ENCODE measurements around the gene HINT2. TPM values are rescaled to one million over a fixed set of nuclear protein-coding genes. Genes with fewer than 3 reads are reported as not detected.
A peak's percentile ranks its signal among the peaks of the same experiment; 100 is the strongest.

HINT2 gene
- total RNA-seq, 1 experiment from 2014 or later: 69.7 TPM

DNA sequence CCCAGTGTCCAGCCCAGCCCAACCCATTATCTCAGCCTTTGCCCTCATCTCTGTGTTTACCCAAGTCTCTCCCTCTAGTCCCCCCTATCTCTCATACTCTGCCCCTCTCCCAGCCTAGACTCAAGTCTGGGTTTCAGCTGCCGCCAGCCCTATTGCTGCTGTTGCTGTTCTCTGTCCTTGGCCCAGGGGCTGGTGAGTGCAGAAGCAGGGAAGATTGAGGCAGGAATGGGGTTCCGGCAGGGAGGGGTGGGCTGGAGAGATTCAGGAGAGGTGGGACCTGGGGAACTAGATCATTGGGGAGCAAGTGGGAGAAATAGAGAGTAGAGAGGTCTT, 14.9 kb upstream of the HINT2 start:
- no peak for ATAC-seq
- H3K27me3 ChIP-seq (ENCODE audit: low read length): no peaks in the 10 kb centered on the region
- BruUV-seq (replicated peaks): no TSS peak
- no peaks in the 10 kb centered on the region for H4K20me1 ChIP-seq (ENCODE audit: low read length)
- H2AFZ ChIP-seq (ENCODE audit: low read length): peak overlapping the region; percentile 97
- no peaks in the 10 kb centered on the region for H3K36me3 ChIP-seq (ENCODE audit: low read depth, low read length)
- H3K9ac ChIP-seq (ENCODE audit: low read length): peak overlapping the region; percentile 62; the same call in 1 of the 2 replicates
- CTCF ChIA-PET: no interaction called here
- no peaks in the 10 kb centered on the region for H3F3A ChIP-seq (ENCODE audit: low read length, unreplicated experiment)
- H3K27ac ChIP-seq (ENCODE audit: low read length): no peak overlapping the region
- POLR2A ChIA-PET (ENCODE audit: unreplicated experiment): no interaction called here
- no peaks in the 10 kb centered on the region for H3K9me2 ChIP-seq (replicated peaks; ENCODE audit: low read length)
- intact Hi-C loops (cut with micrococcal nuclease): loop anchor here (10.0 kb wide), 1 partner anchor 55 kb away; no protein-coding TSS in a partner anchor
- peak overlapping the region; percentile 96 for H3K4me2 ChIP-seq (ENCODE audit: low read length)
- DNase-seq: no peak
- H3K4me3 ChIP-seq (ENCODE audit: low read length): peak overlapping the region; percentile 86
- peaks cover 34% of the 10 kb centered on the region for H3K4me1 ChIP-seq (ENCODE audit: insufficient read depth, low read length)
- H3K79me2 ChIP-seq (ENCODE audit: low read length): no peaks in the 10 kb centered on the region
- TF ChIP-seq, protein P1, sequence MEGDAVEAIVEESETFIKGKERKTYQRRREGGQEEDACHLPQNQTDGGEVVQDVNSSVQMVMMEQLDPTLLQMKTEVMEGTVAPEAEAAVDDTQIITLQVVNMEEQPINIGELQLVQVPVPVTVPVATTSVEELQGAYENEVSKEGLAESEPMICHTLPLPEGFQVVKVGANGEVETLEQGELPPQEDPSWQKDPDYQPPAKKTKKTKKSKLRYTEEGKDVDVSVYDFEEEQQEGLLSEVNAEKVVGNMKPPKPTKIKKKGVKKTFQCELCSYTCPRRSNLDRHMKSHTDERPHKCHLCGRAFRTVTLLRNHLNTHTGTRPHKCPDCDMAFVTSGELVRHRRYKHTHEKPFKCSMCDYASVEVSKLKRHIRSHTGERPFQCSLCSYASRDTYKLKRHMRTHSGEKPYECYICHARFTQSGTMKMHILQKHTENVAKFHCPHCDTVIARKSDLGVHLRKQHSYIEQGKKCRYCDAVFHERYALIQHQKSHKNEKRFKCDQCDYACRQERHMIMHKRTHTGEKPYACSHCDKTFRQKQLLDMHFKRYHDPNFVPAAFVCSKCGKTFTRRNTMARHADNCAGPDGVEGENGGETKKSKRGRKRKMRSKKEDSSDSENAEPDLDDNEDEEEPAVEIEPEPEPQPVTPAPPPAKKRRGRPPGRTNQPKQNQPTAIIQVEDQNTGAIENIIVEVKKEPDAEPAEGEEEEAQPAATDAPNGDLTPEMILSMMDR (conservative IDR thresholded peaks at IDR 0.05; ENCODE audit: low read depth, low read length): no peak
- TF ChIP-seq EZH2 (IDR thresholded peaks at IDR 0.05; ENCODE audit: low read length, unreplicated experiment) (no peak), EZH2phosphoT487 (IDR thresholded peaks at IDR 0.05; ENCODE audit: borderline replicate concordance, low read length) (no peak)
- no peaks in the 10 kb centered on the region for H3K9me3 ChIP-seq (ENCODE audit: low read length)

DNA sequence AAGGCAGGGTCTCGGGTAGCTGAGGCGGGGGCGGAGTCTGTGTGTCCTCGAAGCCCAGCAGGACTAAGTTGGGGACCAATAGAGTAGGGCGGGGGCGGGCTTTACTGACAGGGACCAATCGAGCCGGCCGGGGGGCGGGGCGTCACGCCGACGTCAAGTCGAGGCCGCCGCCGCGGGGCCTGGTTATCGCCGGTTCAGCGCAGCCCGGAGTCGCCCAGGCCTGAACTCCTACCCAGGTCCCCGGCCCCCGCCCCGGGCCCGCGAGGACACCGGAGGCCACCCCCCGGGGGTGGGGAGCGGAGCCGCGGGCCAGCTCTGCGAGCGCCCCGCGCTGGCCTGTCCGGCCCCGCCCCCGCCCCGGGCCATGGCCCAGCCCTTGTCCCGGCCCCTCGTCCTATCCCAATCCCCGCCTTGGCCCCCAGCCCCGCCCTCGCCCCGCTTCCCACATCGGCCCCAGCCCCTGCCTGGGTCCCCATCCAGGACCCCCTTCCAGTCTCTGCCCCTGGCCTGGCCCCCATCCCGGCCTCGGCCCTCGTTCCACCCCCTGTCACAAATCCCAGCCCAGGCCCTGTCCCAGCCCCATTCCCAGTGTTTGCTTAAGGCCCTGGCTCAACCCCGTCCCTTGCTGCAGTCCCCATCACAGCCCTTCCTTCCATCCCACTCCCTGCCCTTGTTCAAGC, 14.4 kb upstream of the HINT2 start, which contains the start of gene TMEM8B:
TSS of gene TMEM8B (plus strand) at position 145 of the 680 bp plus-strand sequence. CDS start at position 365, 220 bp downstream.
- ChIA-PET CTCF (interaction anchor here (0.6 kb wide), 1 partner anchor 53 kb away, joined by 5 read pairs; no protein-coding TSS in a partner anchor), POLR2A (ENCODE audit: unreplicated experiment) (no interaction called here)
- peak; percentile 73 for DNase-seq
- peaks cover 29% of the 10 kb centered on the region for H3K4me1 ChIP-seq (ENCODE audit: insufficient read depth, low read length)
- no peaks in the 10 kb centered on the region for H3K36me3 ChIP-seq (ENCODE audit: low read depth, low read length)
- H3K4me2 ChIP-seq (ENCODE audit: low read length): peak within 1 kb of the TSS; percentile 96
- H4K20me1 ChIP-seq (ENCODE audit: low read length): no peaks in the 10 kb centered on the region
- intact Hi-C loops (cut with micrococcal nuclease): loop anchor here (10.0 kb wide), 1 partner anchor 54 kb away; no protein-coding TSS in a partner anchor
- H3K27ac ChIP-seq (ENCODE audit: low read length): no peak within 1 kb of the TSS
- H3K4me3 ChIP-seq (ENCODE audit: low read length): peak within 1 kb of the TSS; percentile 86
- no peaks in the 10 kb centered on the region for H3K9me3 ChIP-seq (ENCODE audit: low read length)
- no peaks in the 10 kb centered on the region for H3F3A ChIP-seq (ENCODE audit: low read length, unreplicated experiment)
- no peak for TF ChIP-seq EZH2phosphoT487 (IDR thresholded peaks at IDR 0.05; ENCODE audit: borderline replicate concordance, low read length)
- no peak for TF ChIP-seq EZH2 (IDR thresholded peaks at IDR 0.05; ENCODE audit: low read length, unreplicated experiment)
- TF ChIP-seq, protein P1 (conservative IDR thresholded peaks at IDR 0.05; ENCODE audit: low read depth, low read length): no peak
- ATAC-seq: peak; percentile 82
- no peaks in the 10 kb centered on the region for H3K27me3 ChIP-seq (ENCODE audit: low read length)
- no peaks in the 10 kb centered on the region for H3K9me2 ChIP-seq (replicated peaks; ENCODE audit: low read length)
- BruUV-seq (replicated peaks): no TSS peak
- H2AFZ ChIP-seq (ENCODE audit: low read length): peak within 1 kb of the TSS; percentile 97
- no peaks in the 10 kb centered on the region for H3K79me2 ChIP-seq (ENCODE audit: low read length)
- peak within 1 kb of the TSS; percentile 62 for H3K9ac ChIP-seq (ENCODE audit: low read length)

DNA sequence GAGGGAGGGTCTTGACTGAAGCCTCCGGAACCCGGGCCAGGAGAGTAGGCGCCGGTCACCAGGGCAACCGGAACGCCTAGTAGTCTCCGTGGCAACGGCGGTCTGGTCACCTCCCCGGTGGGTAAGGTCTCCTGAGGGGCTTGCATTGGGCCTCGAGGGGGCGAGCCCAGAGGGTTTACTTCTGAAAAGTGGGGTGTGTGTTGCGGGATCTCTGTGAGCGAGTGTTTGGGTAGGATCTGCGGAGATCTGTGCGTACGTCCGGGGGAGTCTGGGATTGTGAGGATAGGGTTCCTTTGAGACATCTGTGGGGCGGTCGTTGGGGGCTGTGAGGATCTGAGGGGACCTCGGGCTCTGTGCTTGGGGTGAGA, 13.9 kb upstream of the HINT2 start, which contains the start of gene FAM221B:
TSS of gene FAM221B (minus strand) at position 17 of the 368 bp plus-strand sequence. CDS start 2,571 bp downstream, outside the sequence.
- Histone ChIP-seq H3K9me3 (ENCODE audit: low read length) (no peaks in the 10 kb centered on the region), H4K20me1 (ENCODE audit: low read length) (no peaks in the 10 kb centered on the region), H3K27me3 (ENCODE audit: low read length) (no peaks in the 10 kb centered on the region), H3K27ac (ENCODE audit: low read length) (no peak within 1 kb of the TSS), H3K36me3 (ENCODE audit: low read depth, low read length) (no peaks in the 10 kb centered on the region), H3K4me1 (ENCODE audit: insufficient read depth, low read length) (peaks cover 23% of the 10 kb centered on the region), H3F3A (ENCODE audit: low read length, unreplicated experiment) (no peaks in the 10 kb centered on the region), H3K4me3 (ENCODE audit: low read length) (peak within 1 kb of the TSS; percentile 86), H2AFZ (ENCODE audit: low read length) (peak within 1 kb of the TSS; percentile 97), H3K79me2 (ENCODE audit: low read length) (no peaks in the 10 kb centered on the region), H3K9ac (ENCODE audit: low read length) (peak within 1 kb of the TSS; percentile 62), H3K4me2 (ENCODE audit: low read length) (peak within 1 kb of the TSS; percentile 96), H3K9me2 (replicated peaks; ENCODE audit: low read length) (no peaks in the 10 kb centered on the region)
- intact Hi-C loops (cut with micrococcal nuclease): loop anchor here (10.0 kb wide), 1 partner anchor 54 kb away; no protein-coding TSS in a partner anchor
- CTCF ChIA-PET: interaction anchor here (0.6 kb wide), 1 partner anchor 54 kb away, joined by 5 read pairs; no protein-coding TSS in a partner anchor
- TF ChIP-seq EZH2phosphoT487 (IDR thresholded peaks at IDR 0.05; ENCODE audit: borderline replicate concordance, low read length): no peak
- TF ChIP-seq EZH2 (IDR thresholded peaks at IDR 0.05; ENCODE audit: low read length, unreplicated experiment): no peak
- TF ChIP-seq, protein P1 (conservative IDR thresholded peaks at IDR 0.05; ENCODE audit: low read depth, low read length): no peak
- no TSS peak for BruUV-seq (replicated peaks)
- POLR2A ChIA-PET (ENCODE audit: unreplicated experiment): interaction anchor here (0.7 kb wide), 1 partner anchor 236 kb away, joined by 3 read pairs; no protein-coding TSS in a partner anchor
- DNase-seq: no peak
- ATAC-seq: no peak
